ENCODE measurements around the gene ITFG2.
"Not testable (repeated sequence)": the region's sequence is repeated elsewhere in the genome, so short reads cannot be mapped to it uniquely, and the experiment has no call there.

Gene ITFG2

DNA sequence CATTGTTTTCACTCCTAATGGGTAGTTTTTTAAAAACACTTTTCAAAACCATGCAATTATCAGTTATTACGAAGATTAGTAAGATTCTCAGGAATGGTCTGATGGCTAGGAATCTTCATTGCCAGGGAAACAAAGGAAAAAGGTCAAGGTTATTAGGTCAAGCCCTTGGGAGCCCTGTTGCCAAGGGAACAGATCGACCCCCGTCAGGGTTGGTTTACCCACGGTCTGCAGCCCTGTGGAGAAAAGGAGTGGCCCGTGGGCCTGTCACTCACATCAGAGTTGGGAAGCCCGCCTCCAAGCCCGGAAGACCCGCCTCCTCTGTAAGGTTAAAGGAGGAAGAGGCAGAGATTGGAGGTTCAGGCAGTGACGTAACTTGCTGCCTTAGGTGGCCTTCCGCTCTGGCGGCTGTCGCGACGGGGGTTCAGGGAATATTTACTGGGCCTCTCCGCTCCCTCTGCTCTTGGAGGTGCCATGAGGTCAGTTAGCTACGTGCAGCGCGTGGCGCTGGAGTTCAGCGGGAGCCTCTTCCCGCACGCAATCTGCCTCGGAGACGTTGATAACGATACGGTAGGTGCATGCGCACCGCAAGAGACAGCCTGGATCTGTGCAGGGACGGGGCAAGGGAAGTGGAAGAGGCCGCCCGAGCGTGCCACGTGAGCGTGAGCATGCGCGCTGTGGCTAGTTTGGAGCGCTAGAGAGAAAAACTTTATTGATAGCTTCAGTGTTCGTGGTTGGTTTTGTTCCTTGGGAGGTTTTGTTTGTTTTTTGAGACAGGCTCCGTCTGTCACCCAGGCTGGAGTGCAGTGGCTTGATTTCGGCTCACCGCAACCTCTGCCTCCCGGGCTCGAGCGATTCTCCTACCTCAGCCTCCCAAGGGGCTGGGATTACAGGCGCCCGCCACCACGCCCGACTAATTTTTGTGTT, at the start of gene ITFG2:
TSS of gene ITFG2 (plus strand) at position 379 of the 924 bp plus-strand sequence. CDS start at position 472, 93 bp downstream.
- peak; percentile 94 for DNase-seq (ENCODE audit: low read depth)
- H3K4me3 ChIP-seq (ENCODE audit: low read depth, low read length) = peak within 1 kb of the TSS; percentile 67

DNA sequence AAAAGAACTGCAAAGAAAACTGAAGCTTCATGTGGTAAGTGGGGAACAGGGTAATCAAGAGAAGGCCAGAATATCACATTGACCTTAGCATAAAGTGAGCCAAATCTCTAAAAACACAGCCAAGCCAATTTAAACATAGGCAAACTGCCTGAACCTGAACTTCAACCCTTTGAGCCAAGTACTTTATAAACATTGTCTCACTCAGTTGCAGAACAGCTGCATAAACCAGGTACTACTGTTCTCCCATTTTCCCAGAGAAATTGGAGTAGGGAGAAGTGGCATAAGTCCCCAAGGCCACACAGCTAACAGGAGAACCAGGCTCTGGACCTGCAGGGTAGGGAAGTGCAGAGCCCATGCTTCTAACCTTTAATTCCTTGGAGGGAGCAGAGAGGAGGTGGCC, 48.1 kb upstream of the ITFG2 start:
- no peak overlapping the region for H3K4me3 ChIP-seq (ENCODE audit: low read depth, low read length)
- DNase-seq (ENCODE audit: low read depth) = no peak

DNA sequence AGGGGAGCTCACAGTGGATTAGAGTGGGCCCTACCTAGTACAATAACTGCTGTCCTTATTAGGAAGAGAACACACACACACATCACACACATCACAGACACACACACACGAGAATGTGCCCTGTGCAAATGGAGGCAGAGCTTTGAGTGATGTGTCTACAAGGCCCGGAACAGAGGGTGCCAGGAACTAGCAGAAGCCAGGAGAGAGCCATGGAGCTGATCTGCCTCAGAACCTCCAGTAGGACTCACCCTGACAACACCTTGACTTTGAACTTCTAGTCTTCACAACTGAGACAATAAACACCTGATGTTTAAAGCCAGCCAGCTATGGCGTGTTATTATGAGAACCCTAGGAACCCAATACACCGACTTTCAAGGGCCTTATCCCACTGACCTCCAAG, 47.4 kb upstream of the ITFG2 start:
- H3K4me3 ChIP-seq (ENCODE audit: low read depth, low read length) = no peak overlapping the region
- no peak for DNase-seq (ENCODE audit: low read depth)

DNA sequence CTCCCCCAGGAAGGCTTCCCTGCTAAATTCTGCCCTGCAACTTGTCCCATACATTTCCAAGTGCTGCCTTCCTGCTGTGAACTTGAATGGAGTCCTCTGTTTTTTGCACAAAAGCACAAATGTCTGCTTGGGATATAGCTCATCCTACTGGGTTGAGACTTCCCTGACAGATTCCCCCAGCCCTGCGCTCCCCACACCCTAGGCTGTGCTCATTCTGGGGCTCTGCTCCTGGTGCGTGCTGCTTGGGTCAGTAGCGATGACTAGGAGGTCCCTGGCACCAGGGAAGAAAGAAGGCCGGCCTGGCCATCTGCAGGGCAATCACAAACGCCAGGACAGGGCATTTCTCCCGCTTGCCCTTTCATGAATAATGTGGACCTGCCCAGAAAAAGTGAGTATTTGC, 46.9 kb upstream of the ITFG2 start:
- no peak for DNase-seq (ENCODE audit: low read depth)
- H3K4me3 ChIP-seq (ENCODE audit: low read depth, low read length) = no peak overlapping the region

DNA sequence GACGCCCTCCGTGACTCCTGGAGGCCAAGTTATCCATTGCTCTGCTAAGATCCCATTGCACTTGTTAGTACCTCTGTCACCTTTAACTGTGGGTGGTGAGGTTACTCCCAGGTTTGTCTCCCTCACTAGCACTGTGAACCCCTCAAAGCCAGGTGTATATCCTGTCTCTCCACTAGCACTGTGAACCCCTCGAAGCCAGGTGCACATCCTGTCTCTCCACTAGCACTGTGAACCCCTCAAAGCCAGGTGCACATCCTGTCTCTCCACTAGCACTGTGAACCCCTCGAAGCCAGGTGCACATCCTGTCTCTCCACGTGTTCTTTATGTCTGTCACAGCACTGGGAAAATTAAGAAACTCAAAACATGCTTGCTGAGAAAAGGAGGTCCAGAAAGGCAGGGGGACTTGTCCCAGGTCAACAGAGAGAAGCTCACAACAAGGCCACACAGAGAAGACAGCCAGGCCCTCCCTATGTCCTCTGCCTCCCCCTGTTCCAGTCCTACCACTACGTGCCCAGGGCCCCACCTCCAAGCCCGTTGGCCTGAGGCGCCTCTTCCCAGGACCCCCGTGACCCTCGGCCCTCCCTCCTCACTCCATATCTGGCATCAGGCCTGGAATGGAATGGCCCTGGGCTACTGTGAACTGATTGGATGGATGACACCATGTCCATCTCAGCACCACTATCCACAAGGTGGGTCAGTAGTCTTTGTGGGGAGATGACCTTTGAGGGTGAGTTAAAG, 44.1 kb upstream of the ITFG2 start:
- H3K4me3 ChIP-seq (ENCODE audit: low read depth, low read length) = no peak overlapping the region
- no peak for DNase-seq (ENCODE audit: low read depth)

DNA sequence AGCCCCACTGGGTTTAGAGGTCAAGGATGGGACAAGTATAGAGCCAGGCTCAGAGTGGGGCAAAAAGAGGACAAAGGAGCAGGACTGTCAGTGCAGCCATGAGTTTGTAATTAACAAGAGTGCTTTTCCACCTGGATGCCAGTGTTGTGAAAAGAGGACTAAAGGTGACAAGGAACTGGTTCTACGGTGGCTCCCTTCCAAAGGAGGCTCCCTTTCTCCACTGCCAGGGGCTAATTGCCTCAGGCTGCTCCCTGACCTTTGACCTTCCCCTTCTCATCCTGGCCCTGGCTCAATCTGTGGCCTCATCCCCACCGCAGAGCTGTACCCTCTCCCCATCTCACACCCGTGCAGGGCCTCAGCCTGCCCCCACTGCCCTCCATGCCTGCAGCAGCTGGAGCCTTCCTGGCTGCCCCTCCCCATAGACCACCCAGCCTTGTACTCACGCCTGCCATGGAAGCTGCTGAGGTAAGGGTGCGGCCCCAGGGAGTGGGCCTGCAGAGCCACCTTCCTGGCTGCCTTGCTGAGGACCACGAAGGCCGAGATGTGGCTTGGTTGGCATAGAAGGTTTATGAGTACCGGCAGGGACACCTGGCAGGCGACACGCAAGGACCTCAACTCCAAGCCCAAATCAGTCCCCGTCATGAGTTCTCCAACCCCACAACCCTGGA, 42.5 kb upstream of the ITFG2 start:
- no peak for DNase-seq (ENCODE audit: low read depth)

DNA sequence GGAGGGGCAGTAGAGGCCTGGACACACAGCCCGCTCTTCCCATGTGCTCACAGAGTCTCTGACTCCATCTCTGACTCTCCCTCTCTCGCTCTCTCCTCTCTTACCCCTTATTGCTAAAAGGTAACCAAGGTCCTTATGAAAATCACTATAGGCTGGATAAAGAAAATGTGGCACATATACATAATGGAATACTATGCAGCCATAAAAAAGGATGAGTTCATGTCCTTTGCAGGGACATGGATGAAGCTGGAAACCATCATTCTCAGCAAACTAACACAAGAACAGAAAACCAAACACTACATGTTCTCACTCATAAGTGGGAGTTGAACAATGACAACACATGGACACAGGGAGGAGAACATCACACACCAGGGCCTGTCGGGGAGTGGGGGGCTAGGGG, 41.9 kb upstream of the ITFG2 start:
- not testable (repeated sequence) for DNase-seq (ENCODE audit: low read depth); H3K4me3 ChIP-seq (ENCODE audit: low read depth, low read length)

More for the DNA sequence above, 42.5 kb upstream of the ITFG2 start:
- H3K4me3 ChIP-seq (ENCODE audit: low read depth, low read length) = no peak overlapping the region

DNA sequence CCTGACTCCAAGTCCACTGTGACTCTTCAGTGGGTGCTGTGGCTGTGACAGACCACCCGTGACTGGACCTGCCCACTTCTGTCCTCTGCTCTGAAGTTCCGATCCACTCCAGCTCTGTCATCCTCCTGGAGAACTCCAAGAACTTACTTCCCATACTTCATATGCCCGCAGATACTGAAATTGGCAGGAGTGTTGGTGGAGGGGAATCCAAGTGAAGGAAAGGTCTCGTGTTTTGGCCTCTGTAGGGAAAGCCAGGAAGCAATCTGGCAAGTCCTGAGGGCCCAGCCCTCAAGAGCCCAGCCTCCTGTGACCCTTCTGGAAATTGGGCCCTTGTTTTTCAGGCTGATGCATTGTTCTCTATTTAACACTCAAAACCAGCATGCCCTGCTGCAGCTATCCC, 40.1 kb upstream of the ITFG2 start:
- DNase-seq (ENCODE audit: low read depth) = no peak
- no peak overlapping the region for H3K4me3 ChIP-seq (ENCODE audit: low read depth, low read length)

DNA sequence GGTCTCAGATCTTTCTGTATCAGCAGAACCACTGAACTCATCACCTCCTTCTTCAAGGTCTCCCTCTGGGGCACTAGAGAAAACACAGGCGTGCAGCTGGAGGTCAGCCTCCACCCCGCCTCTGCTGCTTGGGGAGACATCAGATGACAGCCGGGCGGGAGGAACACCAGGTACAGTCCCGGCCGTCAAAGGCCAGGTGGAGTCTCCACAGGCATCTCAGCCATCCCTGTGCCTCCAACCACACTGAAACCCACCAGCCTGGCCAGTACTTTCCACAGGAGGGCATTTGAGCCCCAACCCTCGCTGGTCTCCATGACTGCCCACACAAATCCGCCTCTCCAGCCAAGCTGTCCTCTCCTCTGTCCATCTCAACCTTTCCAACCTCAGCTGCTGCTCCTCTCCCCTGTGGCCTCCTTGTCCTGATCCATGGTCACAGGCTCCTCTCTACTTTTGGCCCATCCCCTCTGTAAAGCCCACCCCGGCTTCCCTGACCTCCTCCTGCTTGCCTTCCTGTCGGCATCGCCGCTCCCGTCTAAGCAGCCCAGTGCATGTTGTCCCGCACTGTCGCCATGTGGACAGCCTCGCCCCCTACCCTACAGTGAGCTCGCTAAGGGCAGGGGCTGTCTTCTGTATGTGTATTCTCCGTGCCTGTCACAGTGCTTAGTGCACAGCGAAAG, 39.1 kb upstream of the ITFG2 start:
- DNase-seq (ENCODE audit: low read depth) = no peak
- H3K4me3 ChIP-seq (ENCODE audit: low read depth, low read length) = no peak overlapping the region

DNA sequence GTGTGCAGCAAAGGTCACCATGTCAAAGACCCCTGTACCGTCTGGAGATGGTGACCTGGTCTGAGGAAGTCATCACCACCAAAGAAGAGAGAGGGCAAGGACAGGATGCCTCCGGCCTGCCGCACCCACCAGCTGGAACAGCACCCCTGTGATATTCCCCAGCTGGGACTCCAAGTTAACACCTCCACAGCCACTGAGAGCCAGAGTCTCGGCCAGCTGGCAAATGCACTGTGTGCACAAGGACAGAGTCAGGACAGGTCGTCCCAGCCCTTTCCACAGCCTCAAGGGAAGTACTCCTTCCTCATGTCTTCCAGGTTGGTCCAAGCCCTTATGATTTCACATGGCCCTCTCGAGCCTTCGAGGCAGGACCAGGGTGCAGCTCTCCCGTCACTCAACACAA, 37.0 kb upstream of the ITFG2 start:
- no peak for DNase-seq (ENCODE audit: low read depth)

DNA sequence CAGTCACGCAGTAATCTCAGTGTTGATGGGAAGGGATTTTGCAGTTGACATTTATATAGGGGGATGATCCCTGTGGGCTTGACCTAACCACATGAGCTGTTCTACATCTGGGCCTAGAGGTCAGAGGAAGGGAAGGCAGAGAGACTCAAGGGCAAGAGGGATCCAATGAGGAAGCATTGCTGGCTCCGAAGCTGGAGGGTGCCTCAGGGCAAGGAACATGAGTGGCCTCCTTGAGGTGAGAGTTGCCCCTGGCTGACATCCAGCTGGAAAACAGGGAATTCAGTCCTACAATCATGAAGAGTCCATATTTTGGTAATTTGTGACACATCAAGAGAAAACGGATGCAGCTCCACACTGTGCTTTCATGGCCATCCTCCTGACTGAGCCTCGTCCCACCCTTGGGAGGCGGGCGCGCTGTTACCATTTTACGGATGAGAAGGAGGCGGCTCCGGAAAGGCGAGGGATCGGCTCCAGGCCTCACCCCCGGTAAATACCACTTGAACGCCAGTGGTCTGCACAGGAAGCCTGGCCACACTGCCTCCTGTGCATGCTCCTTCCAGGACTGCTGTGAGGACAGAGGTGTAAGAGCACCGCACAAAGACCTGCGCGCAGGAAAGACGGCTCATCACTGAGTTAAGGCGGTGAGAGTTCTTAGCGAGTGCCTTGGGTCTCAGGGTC, 36.2 kb upstream of the ITFG2 start:
- no peak for DNase-seq (ENCODE audit: low read depth)
- H3K4me3 ChIP-seq (ENCODE audit: low read depth, low read length) = no peak overlapping the region

More for the DNA sequence above, 37.0 kb upstream of the ITFG2 start:
- no peak overlapping the region for H3K4me3 ChIP-seq (ENCODE audit: low read depth, low read length)

DNA sequence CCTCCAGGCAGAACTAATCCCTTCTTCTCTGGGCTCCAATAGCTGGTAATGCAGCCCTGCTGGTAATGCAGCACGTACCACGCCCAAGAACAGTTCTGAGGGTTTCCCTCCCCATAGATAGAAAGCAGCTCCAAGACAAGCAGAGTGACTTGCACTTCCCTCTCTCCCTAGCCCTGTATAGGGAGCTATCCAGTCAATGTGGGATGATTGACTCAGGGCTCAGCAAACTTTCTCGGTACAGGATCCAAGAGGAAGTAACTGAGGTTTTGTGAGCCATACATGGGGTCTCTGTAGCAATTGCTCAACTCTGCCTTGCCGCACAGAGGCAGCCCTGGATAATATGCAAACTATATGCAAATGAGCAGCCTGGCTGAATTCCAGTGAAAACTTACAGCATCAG, 33.2 kb upstream of the ITFG2 start:
- no peak overlapping the region for H3K4me3 ChIP-seq (ENCODE audit: low read depth, low read length)
- DNase-seq (ENCODE audit: low read depth) = no peak

DNA sequence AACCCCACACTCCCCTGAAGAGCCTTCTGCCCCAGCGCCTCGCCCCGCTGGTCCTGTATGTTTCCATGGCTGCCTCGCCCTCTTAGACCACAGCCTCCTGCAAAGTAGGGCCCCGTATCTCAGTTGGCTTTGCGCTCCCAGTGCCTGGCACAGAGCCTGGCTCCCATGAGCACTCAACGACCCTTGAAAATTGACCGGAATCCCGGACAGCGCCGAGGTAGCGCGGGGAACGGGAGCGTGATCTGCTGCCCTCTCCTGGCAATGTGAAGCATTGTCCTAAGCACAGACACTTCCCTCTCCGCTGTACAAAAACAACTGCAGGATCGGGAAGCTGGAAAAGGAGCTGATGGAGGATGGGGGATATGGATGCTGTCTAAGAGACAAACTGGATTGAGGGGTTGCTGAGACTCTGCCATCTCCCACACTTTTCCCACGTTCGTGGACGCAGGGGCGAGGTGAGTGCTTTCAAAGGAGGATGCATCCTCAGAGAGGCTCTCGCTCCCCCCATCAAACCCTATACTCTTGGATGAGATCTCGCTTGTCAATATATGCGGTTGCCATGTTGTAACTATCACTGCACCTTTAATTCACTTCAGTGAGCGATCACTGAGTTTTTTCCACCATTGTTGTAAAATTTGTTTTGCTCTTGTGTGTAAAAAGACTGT, 28.4 kb upstream of the ITFG2 start:
- DNase-seq (ENCODE audit: low read depth) = no peak
- peak overlapping the region; percentile 18 for H3K4me3 ChIP-seq (ENCODE audit: low read depth, low read length)

DNA sequence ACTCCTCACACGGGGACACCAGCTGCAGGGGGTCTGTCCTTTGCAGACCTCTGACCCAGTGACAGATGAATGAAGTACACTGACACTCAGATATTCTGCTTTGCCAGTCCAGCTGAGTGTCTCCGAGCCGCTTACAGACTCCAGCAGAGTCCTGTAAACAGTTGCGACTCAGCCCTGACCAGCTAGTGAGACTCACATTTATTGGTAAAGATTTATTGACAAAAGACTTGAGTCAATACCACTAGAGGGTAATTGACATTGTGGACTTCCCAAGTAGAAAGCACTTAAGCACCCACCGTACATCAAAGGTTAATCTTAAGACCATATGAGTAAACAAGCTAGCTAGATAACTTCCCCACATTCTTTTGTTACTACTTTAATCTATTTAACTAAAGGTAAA, 27.5 kb upstream of the ITFG2 start:
- DNase-seq (ENCODE audit: low read depth) = no peak
- no peak overlapping the region for H3K4me3 ChIP-seq (ENCODE audit: low read depth, low read length)

DNA sequence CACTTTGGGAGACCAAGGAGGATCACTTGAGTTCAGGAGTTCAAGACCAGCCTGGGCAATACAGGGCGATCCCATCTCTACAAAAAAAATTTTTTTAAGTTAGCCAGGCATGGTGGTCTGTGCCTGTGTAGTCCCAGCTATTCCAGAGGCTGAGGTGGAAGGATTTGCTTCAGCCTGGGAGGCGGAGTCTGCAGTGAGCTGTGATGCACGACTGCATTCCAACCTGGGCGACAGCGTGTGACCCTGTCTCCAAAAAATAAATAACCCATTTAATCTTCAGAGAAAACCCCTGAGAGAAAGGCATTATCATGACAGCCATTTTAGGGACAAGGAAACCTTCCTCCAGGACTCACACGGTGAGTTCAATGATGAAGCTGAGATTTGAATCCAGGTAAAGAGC, 21.4 kb upstream of the ITFG2 start:
- DNase-seq (ENCODE audit: low read depth) = no peak

DNA sequence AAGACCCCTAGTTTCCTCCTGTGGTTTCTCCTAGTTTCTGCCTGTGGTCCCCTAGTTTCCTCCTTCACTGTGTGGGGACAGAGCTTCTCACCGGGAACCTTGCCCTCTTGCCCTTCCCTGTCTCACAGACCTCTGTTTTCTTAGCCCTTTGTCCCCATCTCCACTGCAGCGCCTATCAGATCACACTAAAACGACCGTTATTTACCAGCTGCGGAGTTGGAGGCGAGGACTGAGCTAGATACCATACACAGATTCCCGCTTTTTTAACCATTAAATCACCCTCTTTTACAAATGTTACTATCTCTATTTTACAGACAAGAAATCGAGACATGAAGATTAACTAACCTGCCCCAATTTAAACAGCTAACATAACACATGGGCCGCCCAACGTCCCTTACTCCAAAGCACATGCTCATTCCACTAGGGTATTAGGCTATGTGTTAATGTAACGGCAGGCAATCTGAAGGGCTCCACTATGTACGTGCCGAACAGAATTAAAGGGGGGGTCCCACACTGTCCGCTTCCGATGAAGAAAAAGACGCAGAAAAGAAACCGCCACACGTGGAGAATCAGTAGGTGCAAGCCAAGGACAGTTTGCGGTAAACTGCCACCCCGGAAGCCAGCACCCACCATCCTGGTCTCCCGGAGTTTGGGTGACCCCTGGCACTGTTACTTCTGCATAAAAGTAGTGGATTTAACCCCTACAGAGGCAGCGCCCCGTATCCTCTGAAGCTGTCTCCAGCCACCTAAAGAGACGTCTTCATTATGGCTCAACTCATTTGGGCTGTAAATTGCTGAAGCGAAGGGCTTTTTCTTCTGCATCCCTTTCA, 19.6 kb upstream of the ITFG2 start:
- no peak for DNase-seq (ENCODE audit: low read depth)
- no peak overlapping the region for H3K4me3 ChIP-seq (ENCODE audit: low read depth, low read length)

More for the DNA sequence above, 21.4 kb upstream of the ITFG2 start:
- H3K4me3 ChIP-seq (ENCODE audit: low read depth, low read length) = no peak overlapping the region

DNA sequence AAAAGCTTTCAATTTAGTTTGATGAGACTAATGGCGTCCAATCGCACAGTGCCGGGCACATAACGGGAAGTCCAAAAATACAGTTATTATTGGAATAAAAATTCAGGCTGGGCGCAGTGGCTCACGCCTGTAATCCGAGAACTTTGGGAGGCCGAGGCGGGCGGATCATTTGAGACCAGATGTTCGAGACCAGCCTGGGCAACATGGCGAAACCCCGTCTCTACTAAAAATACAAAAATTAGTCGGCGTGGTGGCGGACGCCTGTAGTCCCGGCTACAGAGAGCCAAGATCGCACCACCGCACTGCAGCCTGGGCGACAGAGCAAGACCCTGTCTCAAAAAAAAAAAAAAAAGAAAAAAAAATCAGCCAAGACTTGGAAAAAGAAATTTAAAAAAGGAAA, 18.9 kb upstream of the ITFG2 start:
- H3K4me3 ChIP-seq (ENCODE audit: low read depth, low read length) = no peak overlapping the region
- no peak for DNase-seq (ENCODE audit: low read depth)
